WI38 (cell line): ENCODE results near the gene DCTD.

Experiments used
- H3K4me3 ChIP-seq: 2 replicates; pipeline ENCODE4 v1.5.1; 2011; ENCODE audit warnings: low read depth, mild to moderate bottlenecking, control low read depth, low read length
- CTCF ChIP-seq: IDR thresholded peaks from 2 replicates; pipeline ENCODE4 v1.5.1; 2012; ENCODE audit warnings: low read depth, mild to moderate bottlenecking, control low read depth, low read length

Gene DCTD

GRCh38 chr4:182917182-182918043 is at the start of gene DCTD:
DCTD (minus strand) TSS chr4:182917386; CDS start chr4:182915568, 1,818 bp downstream.
- no peak for TF ChIP-seq CTCF
- peak within 1 kb of the TSS; percentile 68 for H3K4me3 ChIP-seq

GRCh38 chr4:182960746-182961145 is 43.6 kb upstream of the DCTD start:
- no peak overlapping the region for H3K4me3 ChIP-seq
- no peak for TF ChIP-seq CTCF

- TF ChIP-seq CTCF: no peak
- no peak overlapping the region for H3K4me3 ChIP-seq
These were observed 43.0 kb upstream of the DCTD start for GRCh38 chr4:182960228-182960627.

- TF ChIP-seq CTCF: no peak
- H3K4me3 ChIP-seq: no peak overlapping the region
These were observed 38.2 kb upstream of the DCTD start for GRCh38 chr4:182955411-182955810.

- no peak overlapping the region for H3K4me3 ChIP-seq
- TF ChIP-seq CTCF: no peak
These were observed 27.5 kb upstream of the DCTD start for GRCh38 chr4:182944484-182945213.

GRCh38 chr4:182939680-182940079 is 22.5 kb upstream of the DCTD start:
- no peak for TF ChIP-seq CTCF

GRCh38 chr4:182938205-182938645 is 21.0 kb upstream of the DCTD start:
- no peak overlapping the region for H3K4me3 ChIP-seq
- peak; percentile 90 for TF ChIP-seq CTCF

More at GRCh38 chr4:182939680-182940079, 22.5 kb upstream of the DCTD start:
- H3K4me3 ChIP-seq: no peak overlapping the region
